HCT116 (cell line): ENCODE results near the gene FBXL16. TPM values are rescaled to one million over a fixed set of nuclear protein-coding genes. Genes with fewer than 3 reads are reported as not detected.

Experiments
- ATAC-seq: fragments of 200-7000 bp; cut with Tn5 transposase; 2 replicates; pipeline ENCODE4 v1.9.1; 2020; ENCODE audit warnings: mild to moderate bottlenecking, moderate library complexity
- BruUV-seq: library from RNA; stranded (reverse); fragments of 400-500 nt; replicated peaks from 2 replicates; lab custom pipeline; 2021; lab: Mats Ljungman, UMichigan
- CTCF ChIA-PET: fragments of 300-600 bp; sonication (Branson Sonifier 250); formaldehyde crosslinking; loops from one replicate; lab custom pipeline; 2021; ENCODE audit warnings: antibody characterized with exemption; lab: Charles Lee
- POLR2A ChIA-PET: fragments of 300-600, 350-600 bp; sonication (Branson Sonifier 250); formaldehyde crosslinking; loops from one replicate; lab custom pipeline; 2021; ENCODE audit warnings: antibody characterized with exemption; lab: Charles Lee
- RAD21 ChIA-PET, 2 experiments: fragments of 300-600 bp; sonication (Branson Sonifier 250); formaldehyde crosslinking; loops; one replicate each; lab custom pipeline; 2023; ENCODE audit warnings: low total read pairs in 2 of 2; ENCODE audit not compliant: uncharacterized antibody in 2 of 2, unreplicated experiment in 2 of 2, low non-redundant PET in 1 of 2; lab: Charles Lee
- DNase-seq: peaks from one replicate; pipeline ENCODE4 v3.0.0-alpha.2; 2010; ENCODE audit warnings: low read depth, low spot score
- H2AFZ ChIP-seq: fragments of 200-600 bp; shearing (Covaris generic), sonication (generic); 2 replicates; pipeline ENCODE4 v1.6.1; 2017; ENCODE audit warnings: low read depth, mixed run types, mixed read lengths, antibody characterized with exemption, low read length; ENCODE audit not compliant: poor library complexity, severe bottlenecking
- H3K27ac ChIP-seq: 2 replicates; pipeline ENCODE4 v1.5.1; 2012; ENCODE audit warnings: low read depth, low read length
- H3K27me3 ChIP-seq: fragments of 200-600 bp; sonication (generic); 2 replicates; pipeline ENCODE4 v1.6.1; 2016; ENCODE audit warnings: mixed run types, low read length, mixed read lengths; ENCODE audit not compliant: insufficient read depth
- H3K36me3 ChIP-seq, 2 experiments: fragments of 200-500 bp in 1 of 2; fragments of 200-600 bp in 1 of 2; sonication (Bioruptor generic) in 1 of 2; sonication (generic) in 1 of 2; 2 replicates each; pipeline versions ENCODE4 v1.5.1 to v1.6.1; 2014 to 2016; ENCODE audit warnings: low read length in 2 of 2, inconsistent platforms in 1 of 2, mixed read lengths in 1 of 2, mixed run types in 1 of 2; ENCODE audit not compliant: insufficient read depth in 2 of 2, control insufficient read depth in 1 of 2
- H3K4me1 ChIP-seq, 2 experiments: fragments of 200-600 bp in 1 of 2; sonication (generic) in 1 of 2; 2 replicates each; pipeline versions ENCODE4 v1.5.1 to v1.6.1; 2012 to 2017; ENCODE audit warnings: low read length in 2 of 2, inconsistent platforms in 1 of 2, mild to moderate bottlenecking in 1 of 2, mixed read lengths in 1 of 2, mixed run types in 1 of 2, moderate library complexity in 1 of 2; ENCODE audit not compliant: insufficient read depth in 2 of 2, control insufficient read depth in 1 of 2
- H3K4me2 ChIP-seq: fragments of 200-600 bp; sonication (generic); 2 replicates; pipeline ENCODE4 v1.6.1; 2017; ENCODE audit warnings: mixed run types, low read length, mixed read lengths
- H3K4me3 ChIP-seq, 2 experiments: fragments of 200-600 bp in 1 of 2; sonication (generic) in 1 of 2; replicated peaks in 1 of 2; 2 replicates each; pipeline ENCODE4 v1.5.1; 2011 to 2016; ENCODE audit warnings: low read length in 2 of 2, control low read depth in 1 of 2, low read depth in 1 of 2, mild to moderate bottlenecking in 1 of 2, mixed read lengths in 1 of 2, mixed run types in 1 of 2
- H3K79me2 ChIP-seq: fragments of 200-600 bp; sonication (generic); 2 replicates; pipeline ENCODE4 v1.6.1; 2017; ENCODE audit warnings: mild to moderate bottlenecking, mixed run types, low read length, moderate library complexity, mixed read lengths; ENCODE audit not compliant: insufficient read depth
- H3K9ac ChIP-seq: fragments of 200-600 bp; sonication (generic); 2 replicates; pipeline ENCODE4 v1.6.1; 2016; ENCODE audit warnings: low read length, mixed read lengths
- H3K9me2 ChIP-seq: fragments of 200-600 bp; sonication (generic), shearing (Covaris generic); 2 replicates; pipeline ENCODE4 v1.6.1; 2017; ENCODE audit warnings: mixed run types, mild to moderate bottlenecking, moderate library complexity; ENCODE audit not compliant: insufficient read depth
- H3K9me3 ChIP-seq, 2 experiments: fragments of 200-500 bp in 1 of 2; fragments of 200-600 bp in 1 of 2; sonication (Bioruptor generic) in 1 of 2; sonication (generic) in 1 of 2; 2 replicates each; pipeline ENCODE4 v1.6.1; 2014 to 2017; ENCODE audit warnings: low read length in 2 of 2, mixed read lengths in 2 of 2, inconsistent platforms in 1 of 2, low read depth in 1 of 2, mild to moderate bottlenecking in 1 of 2, mixed run types in 1 of 2, moderate library complexity in 1 of 2; ENCODE audit not compliant: control insufficient read depth in 1 of 2, insufficient read depth in 1 of 2
- H4K20me1 ChIP-seq: fragments of 200-600 bp; sonication (generic), shearing (Covaris generic); 2 replicates; pipeline ENCODE4 v1.6.1; 2017; ENCODE audit warnings: mixed run types, mild to moderate bottlenecking, moderate library complexity; ENCODE audit not compliant: insufficient read depth
- CEBPB ChIP-seq: IDR thresholded peaks from 2 replicates; pipeline ENCODE4 v1.6.1; 2012; ENCODE audit warnings: low read depth
- EGR1 ChIP-seq: IDR thresholded peaks from 2 replicates; pipeline ENCODE4 v1.6.1; 2012; ENCODE audit warnings: low read depth
- ELF1 ChIP-seq: IDR thresholded peaks from 2 replicates; pipeline ENCODE4 v1.6.1; 2012; ENCODE audit warnings: low read depth, borderline replicate concordance
- EZH2phosphoT487 ChIP-seq: fragments of 200-600 bp; IDR thresholded peaks from 2 replicates; pipeline ENCODE4 v1.6.1; 2018; ENCODE audit warnings: antibody characterized with exemption, borderline replicate concordance
- FOSL1 ChIP-seq: IDR thresholded peaks from 2 replicates; pipeline ENCODE4 v1.6.1; 2012; ENCODE audit warnings: low read depth
- POLR2AphosphoS5 ChIP-seq: IDR thresholded peaks from 2 replicates; pipeline ENCODE4 v1.6.1; 2011; ENCODE audit warnings: mild to moderate bottlenecking, low read depth, low read length, moderate library complexity
- RAD21 ChIP-seq: IDR thresholded peaks from 2 replicates; pipeline ENCODE4 v1.6.1; 2012; ENCODE audit warnings: low read depth, mild to moderate bottlenecking
- SIN3A ChIP-seq: IDR thresholded peaks from 2 replicates; pipeline ENCODE4 v1.6.1; 2012; ENCODE audit warnings: low read depth
- SRF ChIP-seq: IDR thresholded peaks from 2 replicates; pipeline ENCODE4 v1.6.1; 2012; ENCODE audit warnings: low read depth
- TCF7L2 ChIP-seq: IDR thresholded peaks from 2 replicates; pipeline ENCODE4 v1.7.0; 2011; ENCODE audit warnings: borderline replicate concordance, inconsistent platforms; ENCODE audit not compliant: insufficient read depth, insufficient read length; ENCODE audit errors: extremely low read depth
- YY1 ChIP-seq: IDR thresholded peaks from 2 replicates; pipeline ENCODE4 v1.6.1; 2011; ENCODE audit warnings: low read length, low read depth, moderate library complexity, mild to moderate bottlenecking; ENCODE audit not compliant: insufficient replicate concordance; ENCODE audit errors: extremely low read depth
- intact Hi-C: fragments of 100-400 bp; cut with micrococcal nuclease; formaldehyde crosslinking; loops from 2 replicates; pipeline ENCODE4 v1.10.0; 2022
- total RNA-seq: library from RNA; stranded (reverse); gene quantifications from one replicate; pipeline ENCODE4 v1.2.1, GENCODE V29; 2021; ENCODE audit not compliant: unreplicated experiment
- TF ChIP-seq, protein P1 (sequence below): IDR thresholded peaks from 2 replicates; pipeline ENCODE4 v1.6.1; 2012
- TF ChIP-seq, protein P2 (sequence below): IDR thresholded peaks from 2 replicates; pipeline ENCODE4 v1.6.1; 2012; ENCODE audit warnings: low read depth
- TF ChIP-seq, protein P3 (sequence below): IDR thresholded peaks from 2 replicates; pipeline ENCODE4 v1.6.1; 2012

FBXL16 gene
- total RNA-seq, 1 experiment from 2014 or later = 49.7 TPM

DNA sequence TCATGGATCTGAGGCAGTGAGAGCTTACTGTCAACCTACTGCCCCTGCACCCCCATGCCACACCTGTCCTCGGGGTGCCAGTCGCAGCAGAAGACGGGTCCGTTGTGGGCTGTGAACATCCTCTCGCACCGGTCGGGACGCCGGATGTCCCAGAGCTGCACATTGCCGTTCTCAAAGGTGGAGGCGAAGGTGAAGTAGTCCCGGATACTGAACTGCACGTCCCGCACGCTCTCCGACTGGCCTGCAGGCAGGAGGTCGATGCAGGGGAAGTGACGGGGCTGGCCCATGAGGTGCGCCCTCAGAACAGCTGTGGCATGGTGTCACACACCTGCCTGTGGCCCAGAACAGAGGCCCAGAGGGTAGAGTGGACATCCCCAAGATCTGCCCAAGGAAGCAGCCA lies 18.1 kb downstream of the FBXL16 start:
- ATAC-seq = no peak
- Histone ChIP-seq H3K36me3 (peaks cover 0 to 17% of the 10 kb centered on the region in 2 experiments; a peak in 2 of 4 replicates), H3K9ac (no peak overlapping the region), H3K4me3 (no peak overlapping the region), H3K27ac (no peak overlapping the region), H3K79me2 (peaks cover 34% of the 10 kb centered on the region), H3K9me2 (no peaks in the 10 kb centered on the region), H4K20me1 (no peaks in the 10 kb centered on the region), H3K27me3 (no peaks in the 10 kb centered on the region), H3K9me3 (no peaks in the 10 kb centered on the region), H3K4me1 (peaks cover 16 to 50% of the 10 kb centered on the region in 2 experiments), H2AFZ (no peak overlapping the region), H3K4me2 (no peak overlapping the region)
- ChIA-PET CTCF (no interaction called here), RAD21 (no interaction called here), POLR2A (no interaction called here)
- intact Hi-C loops = no loop called here
- DNase-seq = no peak
- BruUV-seq = no TSS peak
- TF ChIP-seq EGR1 (no peak), SRF (no peak), FOSL1 (no peak), TCF7L2 (no peak), ELF1 (no peak), RAD21 (no peak), EZH2phosphoT487 (no peak), CEBPB (no peak), YY1 (no peak), POLR2AphosphoS5 (no peak), SIN3A (no peak)
- TF ChIP-seq, protein P1, sequence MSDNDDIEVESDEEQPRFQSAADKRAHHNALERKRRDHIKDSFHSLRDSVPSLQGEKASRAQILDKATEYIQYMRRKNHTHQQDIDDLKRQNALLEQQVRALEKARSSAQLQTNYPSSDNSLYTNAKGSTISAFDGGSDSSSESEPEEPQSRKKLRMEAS = no peak
- TF ChIP-seq, protein P2, sequence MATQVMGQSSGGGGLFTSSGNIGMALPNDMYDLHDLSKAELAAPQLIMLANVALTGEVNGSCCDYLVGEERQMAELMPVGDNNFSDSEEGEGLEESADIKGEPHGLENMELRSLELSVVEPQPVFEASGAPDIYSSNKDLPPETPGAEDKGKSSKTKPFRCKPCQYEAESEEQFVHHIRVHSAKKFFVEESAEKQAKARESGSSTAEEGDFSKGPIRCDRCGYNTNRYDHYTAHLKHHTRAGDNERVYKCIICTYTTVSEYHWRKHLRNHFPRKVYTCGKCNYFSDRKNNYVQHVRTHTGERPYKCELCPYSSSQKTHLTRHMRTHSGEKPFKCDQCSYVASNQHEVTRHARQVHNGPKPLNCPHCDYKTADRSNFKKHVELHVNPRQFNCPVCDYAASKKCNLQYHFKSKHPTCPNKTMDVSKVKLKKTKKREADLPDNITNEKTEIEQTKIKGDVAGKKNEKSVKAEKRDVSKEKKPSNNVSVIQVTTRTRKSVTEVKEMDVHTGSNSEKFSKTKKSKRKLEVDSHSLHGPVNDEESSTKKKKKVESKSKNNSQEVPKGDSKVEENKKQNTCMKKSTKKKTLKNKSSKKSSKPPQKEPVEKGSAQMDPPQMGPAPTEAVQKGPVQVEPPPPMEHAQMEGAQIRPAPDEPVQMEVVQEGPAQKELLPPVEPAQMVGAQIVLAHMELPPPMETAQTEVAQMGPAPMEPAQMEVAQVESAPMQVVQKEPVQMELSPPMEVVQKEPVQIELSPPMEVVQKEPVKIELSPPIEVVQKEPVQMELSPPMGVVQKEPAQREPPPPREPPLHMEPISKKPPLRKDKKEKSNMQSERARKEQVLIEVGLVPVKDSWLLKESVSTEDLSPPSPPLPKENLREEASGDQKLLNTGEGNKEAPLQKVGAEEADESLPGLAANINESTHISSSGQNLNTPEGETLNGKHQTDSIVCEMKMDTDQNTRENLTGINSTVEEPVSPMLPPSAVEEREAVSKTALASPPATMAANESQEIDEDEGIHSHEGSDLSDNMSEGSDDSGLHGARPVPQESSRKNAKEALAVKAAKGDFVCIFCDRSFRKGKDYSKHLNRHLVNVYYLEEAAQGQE = no peak
- TF ChIP-seq, protein P3, sequence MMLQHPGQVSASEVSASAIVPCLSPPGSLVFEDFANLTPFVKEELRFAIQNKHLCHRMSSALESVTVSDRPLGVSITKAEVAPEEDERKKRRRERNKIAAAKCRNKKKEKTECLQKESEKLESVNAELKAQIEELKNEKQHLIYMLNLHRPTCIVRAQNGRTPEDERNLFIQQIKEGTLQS = no peak
